RWPE1 (cell line): ENCODE data around the gene IGIP.

Experiments
- CTCF ChIA-PET: fragments of 350-600 bp; sonication (Branson Sonifier 250); formaldehyde crosslinking; extraction: SDS; loops from one replicate; lab custom pipeline; 2021; lab: Yijun Ruan, JAX
- POLR2A ChIA-PET: fragments of 400-600 bp; formaldehyde crosslinking; extraction: SDS; loops from one replicate; lab custom pipeline; 2020; ENCODE audit warnings: antibody characterized with exemption; ENCODE audit not compliant: low non-redundant PET; lab: Yijun Ruan, JAX
- DNase-seq: peaks from one replicate; pipeline ENCODE4 v3.0.0; 2012; ENCODE audit warnings: low spot score
- H3K27ac ChIP-seq: fragments of 450-650 bp; 2 replicates; pipeline ENCODE4 v1.5.1; 2017
- CTCF ChIP-seq: fragments of 450-650 bp; conservative IDR thresholded peaks from 2 replicates; pipeline ENCODE4 v1.5.1; 2017; ENCODE audit warnings: low read depth, mild to moderate bottlenecking

Gene IGIP

GRCh38 chr5:140125637-140126036 lies at the start of gene IGIP:
TSS of gene IGIP (plus strand) at chr5:140125937. CDS start at chr5:140128477, 2,540 bp downstream.
- ChIA-PET CTCF (interaction anchor here (0.7 kb wide), 1 partner anchor 10 kb away, joined by 4 read pairs; no protein-coding TSS in a partner anchor), POLR2A (no interaction called here)
- TF ChIP-seq CTCF, result no peak
- DNase-seq, result no peak
- no peak within 1 kb of the TSS for H3K27ac ChIP-seq

- POLR2A ChIA-PET, result no interaction called here
- TF ChIP-seq CTCF, result no peak
- CTCF ChIA-PET, result interaction anchor here (0.8 to 3.6 kb wide), 6 partner anchors 17 to 163 kb away, joined by 3 to 26 read pairs (median 4); no protein-coding TSS in a partner anchor
- no peak for DNase-seq
- H3K27ac ChIP-seq, result no peak overlapping the region
Measured at GRCh38 chr5:140076142-140076541, 49.6 kb upstream of the IGIP start.

- no peak for TF ChIP-seq CTCF
- no peak for DNase-seq
- CTCF ChIA-PET, result interaction anchor here (1.5 to 3.6 kb wide), 2 partner anchors 79 to 92 kb away, joined by 5 to 26 read pairs; no protein-coding TSS in a partner anchor
- no peak overlapping the region for H3K27ac ChIP-seq
- POLR2A ChIA-PET, result no interaction called here
Measured at GRCh38 chr5:140076788-140077187, 48.9 kb upstream of the IGIP start.

- ChIA-PET CTCF (interaction anchor here (0.6 to 1.1 kb wide), 2 partner anchors 62 to 114 kb away, joined by 3 read pairs; no protein-coding TSS in a partner anchor), POLR2A (no interaction called here)
- DNase-seq, result no peak
- no peak overlapping the region for H3K27ac ChIP-seq
- TF ChIP-seq CTCF, result no peak
Measured at GRCh38 chr5:140083120-140083519, 42.6 kb upstream of the IGIP start.

GRCh38 chr5:140083650-140084049 lies 42.1 kb upstream of the IGIP start:
- no peak for TF ChIP-seq CTCF
- DNase-seq, result no peak
- CTCF ChIA-PET, result interaction anchor here (0.6 to 1.1 kb wide), 2 partner anchors 62 to 115 kb away, joined by 3 read pairs; no protein-coding TSS in a partner anchor
- POLR2A ChIA-PET, result no interaction called here
- H3K27ac ChIP-seq, result no peak overlapping the region

- no peak for DNase-seq
Measured at GRCh38 chr5:140084541-140084940, 41.2 kb upstream of the IGIP start.

More at GRCh38 chr5:140084541-140084940, 41.2 kb upstream of the IGIP start:
- ChIA-PET POLR2A (no interaction called here), CTCF (interaction anchor here (0.6 kb wide), 2 partner anchors 32 to 441 kb away, joined by 5 to 6 read pairs; no protein-coding TSS in a partner anchor)
- no peak for TF ChIP-seq CTCF
- H3K27ac ChIP-seq, result no peak overlapping the region
